GM12878 (cell line): ENCODE data around the gene TM9SF4. TPM values are rescaled to one million over a fixed set of nuclear protein-coding genes. Genes with fewer than 3 reads are reported as not detected.

Source experiments
- ATAC-seq: fragments of 200-7000 bp; cut with Tn5 transposase; 3 replicates; pipeline ENCODE4 v1.9.1; 2020; ENCODE audit warnings: mild to moderate bottlenecking, moderate library complexity
- BruUV-seq: library from RNA; stranded (reverse); fragments of 400-500 nt; replicated peaks from 2 replicates; lab custom pipeline; 2021; lab: Mats Ljungman, UMichigan
- CTCF ChIA-PET: fragments of 300-600 bp; sonication (Branson Sonifier 250); formaldehyde crosslinking; extraction: SDS; loops from one replicate; lab custom pipeline; 2021; ENCODE audit warnings: inconsistent platforms; lab: Yijun Ruan, JAX
- POLR2A ChIA-PET: fragments of 350-600 bp; formaldehyde crosslinking; extraction: SDS; loops from one replicate; lab custom pipeline; 2021; ENCODE audit warnings: inconsistent platforms; lab: Charles Lee
- RAD21 ChIA-PET: fragments of 300-600 bp; sonication (Branson Sonifier 250); formaldehyde crosslinking; loops from one replicate; lab custom pipeline; 2023; ENCODE audit warnings: antibody characterized with exemption; ENCODE audit not compliant: unreplicated experiment; lab: Charles Lee
- SMC1A ChIA-PET: fragments of 300-600 bp; sonication (Branson Sonifier 250); formaldehyde crosslinking; loops from one replicate; lab custom pipeline; 2023; ENCODE audit not compliant: unreplicated experiment, uncharacterized antibody; lab: Charles Lee
- DNase-seq: peaks from one replicate; pipeline ENCODE4 v3.0.0-alpha.2; 2011; ENCODE audit warnings: low read depth, low spot score
- FAIRE-seq: peaks from 3 replicates; lab custom pipeline; 2011; peaks lifted over from hg19 to GRCh38; lab: Jason Lieb, UNC
- H2AFZ ChIP-seq: 2 replicates; pipeline ENCODE4 v1.6.0; 2011; ENCODE audit warnings: low read depth, low read length, control low read depth; ENCODE audit not compliant: control insufficient read depth
- H3K27ac ChIP-seq: 2 replicates; pipeline ENCODE4 v1.5.1; 2011; ENCODE audit warnings: control low read depth; ENCODE audit not compliant: control insufficient read depth, insufficient read depth
- H3K27me3 ChIP-seq, 2 experiments: replicated peaks in 1 of 2; 2 replicates each; pipeline versions ENCODE4 v1.6.0 to v1.6.1; 2011; ENCODE audit warnings: low read length in 1 of 2; ENCODE audit not compliant: control insufficient read depth in 2 of 2, insufficient read depth in 2 of 2
- H3K36me3 ChIP-seq, 2 experiments: 2 replicates each; pipeline ENCODE4 v1.5.1; 2011; ENCODE audit warnings: low read length in 1 of 2; ENCODE audit not compliant: control insufficient read depth in 2 of 2, insufficient read depth in 2 of 2
- H3K4me1 ChIP-seq: 2 replicates; pipeline ENCODE4 v1.6.1; 2011; ENCODE audit warnings: mild to moderate bottlenecking, low read length, moderate library complexity, mixed read lengths; ENCODE audit not compliant: control insufficient read depth, insufficient read depth
- H3K4me2 ChIP-seq: 2 replicates; pipeline ENCODE4 v1.6.0; 2011; ENCODE audit warnings: control low read depth; ENCODE audit not compliant: control insufficient read depth, insufficient read depth
- H3K4me3 ChIP-seq: fragments of 200-600 bp; sonication (generic); 2 replicates; pipeline ENCODE4 v1.5.1; 2016
- H3K79me2 ChIP-seq: 2 replicates; pipeline ENCODE4 v1.6.0; 2011; ENCODE audit warnings: low read length; ENCODE audit not compliant: control insufficient read depth, insufficient read depth
- H3K9ac ChIP-seq: 2 replicates; pipeline ENCODE4 v1.8.0; 2011; ENCODE audit warnings: low read length, control low read depth, mixed read lengths; ENCODE audit not compliant: control insufficient read depth, insufficient read depth
- H3K9me3 ChIP-seq: replicated peaks from 3 replicates; pipeline ENCODE4 v1.5.1; 2011; ENCODE audit warnings: mild to moderate bottlenecking, low read length; ENCODE audit not compliant: control insufficient read depth, insufficient read depth
- H4K20me1 ChIP-seq: 2 replicates; pipeline ENCODE4 v1.6.0; 2011; ENCODE audit not compliant: control insufficient read depth, insufficient read depth
- BHLHE40 ChIP-seq, 2 experiments: fragments of 450-650 bp in 1 of 2; IDR thresholded peaks; 2 replicates each; pipeline ENCODE4 v1.6.1; 2011 to 2017; ENCODE audit warnings: low read depth in 2 of 2, borderline replicate concordance in 1 of 2, improper control_type of control experiment in 1 of 2, low read length in 1 of 2, mild to moderate bottlenecking in 1 of 2
- BRCA1 ChIP-seq: IDR thresholded peaks from 2 replicates; pipeline ENCODE4 v1.6.1; 2011; ENCODE audit warnings: low read depth, low read length, improper control_type of control experiment
- CBX3 ChIP-seq: fragments of 200-600 bp; sonication (generic); IDR thresholded peaks from 2 replicates; pipeline ENCODE4 v1.6.1; 2016; ENCODE audit warnings: low read depth, borderline replicate concordance
- KDM1A ChIP-seq: fragments of 200-600 bp; sonication (generic); IDR thresholded peaks from 2 replicates; pipeline ENCODE4 v1.6.1; 2016; ENCODE audit warnings: borderline replicate concordance
- LARP7 ChIP-seq: fragments of 450-650 bp; IDR thresholded peaks from 2 replicates; pipeline ENCODE4 v1.6.1; 2017; ENCODE audit warnings: mild to moderate bottlenecking
- MYC ChIP-seq: IDR thresholded peaks from 2 replicates; pipeline ENCODE4 v1.6.1; 2011; ENCODE audit warnings: mild to moderate bottlenecking, low read length, moderate library complexity, inconsistent platforms; ENCODE audit not compliant: insufficient read depth, insufficient replicate concordance, insufficient read length, severe bottlenecking
- ZNF384 ChIP-seq: IDR thresholded peaks from 2 replicates; pipeline ENCODE4 v1.6.1; 2012; ENCODE audit warnings: low read depth, mild to moderate bottlenecking, low read length, improper control_type of control experiment, borderline replicate concordance
- WGBS: methylation state at CpG from one replicate; pipeline ENCODE4 v1.1.6; 2016; ENCODE audit warnings: low lambda C conversion rate; ENCODE audit not compliant: insufficient replicate concordance, insufficient coverage; ENCODE audit errors: missing lambda C conversion rate; 5-methylcytosine and 5-hydroxymethylcytosine counted together
- in situ Hi-C: fragments of 300-500 bp; cut with MboI; formaldehyde crosslinking; loops from 9 replicates; pipeline ENCODE4 v1.14.3; 2018; ENCODE audit warnings: mixed read lengths
- intact Hi-C: fragments of 100-400 bp; cut with micrococcal nuclease; formaldehyde crosslinking; loops from one replicate; pipeline ENCODE4 v1.14.2; 2022; ENCODE audit not compliant: unreplicated experiment
- polyA plus RNA-seq, 11 experiments: library from polyadenylated mRNA; depleted of rRNA in 4 of 11; unstranded in 6 of 11; stranded (reverse) in 5 of 11; fragments of >200 nt; fragmentation: Nextera tagmentation in 4 of 11; fragmentation: Illumina TruSeq in 1 of 11; extraction: Ambion mirVana in 4 of 11; extraction: Trizol in 1 of 11; gene quantifications; 1 replicate in 1 of 11; 2 replicates in 10 of 11; pipeline versions ENCODE4 v1.2.1 to v1.2.3, GENCODE V29; 2011 to 2016; ENCODE audit warnings: inconsistent platforms in 2 of 11, missing spikeins in 2 of 11, low read depth in 1 of 11
- total RNA-seq, 4 experiments: library from RNA; depleted of rRNA in 3 of 4; stranded (reverse); fragments of >200 nt in 3 of 4; fragmentation: Illumina TruSeq in 1 of 4; extraction: Trizol in 1 of 4; gene quantifications; 2 replicates each; pipeline versions ENCODE4 v1.2.1 to v1.2.3, GENCODE V29; 2013 to 2021
- TF ChIP-seq, protein P1 (sequence below): fragments of 450-650 bp; IDR thresholded peaks from 2 replicates; pipeline ENCODE4 v1.6.1; 2016; ENCODE audit warnings: mild to moderate bottlenecking

TM9SF4 gene
- total and polyA plus RNA-seq, 10 of the 15 experiments (the other 5 are each of a cell fraction or from before 2014, with no cell fraction given), result 8.5 to 47.8 (median 24.3) TPM

- CTCF ChIA-PET, result no interaction called here
- Histone ChIP-seq H3K9ac (no peak overlapping the region), H3K27ac (no peak overlapping the region), H4K20me1 (no peaks in the 10 kb centered on the region; the same call in 1 of the 2 replicates), H3K4me2 (no peak overlapping the region), H3K4me1 (no peaks in the 10 kb centered on the region), H3K4me3 (no peak overlapping the region), H3K27me3 (no peaks in the 10 kb centered on the region), H2AFZ (no peak overlapping the region), H3K9me3 (no peaks in the 10 kb centered on the region), H3K36me3 (no peaks in the 10 kb centered on the region), H3K79me2 (no peaks in the 10 kb centered on the region)
- intact Hi-C loops (no loop called here), in situ Hi-C loops (no loop called here)
- no TSS peak for BruUV-seq
- 100% methylated on average over 1 of the region's 1 CpG for WGBS
- DNase-seq, result no peak
- RAD21 ChIA-PET, result no interaction called here
- POLR2A ChIA-PET, result no interaction called here
- no peak for ATAC-seq
- TF ChIP-seq MYC (no peak), ZNF384 (no peak), BHLHE40 (IDR thresholded peaks at IDR 0.05; ENCODE audit: borderline replicate concordance in 1 of 2, low read depth in 2 of 2, low read length in 1 of 2) (no peak), KDM1A (no peak), CBX3 (no peak), LARP7 (no peak), BRCA1 (no peak)
- TF ChIP-seq, protein P1, sequence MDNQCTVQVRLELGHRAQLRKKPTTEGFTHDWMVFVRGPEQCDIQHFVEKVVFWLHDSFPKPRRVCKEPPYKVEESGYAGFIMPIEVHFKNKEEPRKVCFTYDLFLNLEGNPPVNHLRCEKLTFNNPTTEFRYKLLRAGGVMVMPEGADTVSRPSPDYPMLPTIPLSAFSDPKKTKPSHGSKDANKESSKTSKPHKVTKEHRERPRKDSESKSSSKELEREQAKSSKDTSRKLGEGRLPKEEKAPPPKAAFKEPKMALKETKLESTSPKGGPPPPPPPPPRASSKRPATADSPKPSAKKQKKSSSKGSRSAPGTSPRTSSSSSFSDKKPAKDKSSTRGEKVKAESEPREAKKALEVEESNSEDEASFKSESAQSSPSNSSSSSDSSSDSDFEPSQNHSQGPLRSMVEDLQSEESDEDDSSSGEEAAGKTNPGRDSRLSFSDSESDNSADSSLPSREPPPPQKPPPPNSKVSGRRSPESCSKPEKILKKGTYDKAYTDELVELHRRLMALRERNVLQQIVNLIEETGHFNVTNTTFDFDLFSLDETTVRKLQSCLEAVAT, result no peak
- no peak for FAIRE-seq
- SMC1A ChIA-PET, result interaction anchor here (0.6 kb wide), 1 partner anchor 19 kb away, joined by 3 read pairs; no protein-coding TSS in a partner anchor
Measured at GRCh38 chr20:32186506-32186905, 77.0 kb downstream of the TM9SF4 start.
